Activated CD8-positive, alpha-beta T cell treated with anti-CD3 and anti-CD28 coated beads for 36 hours (primary cell): ENCODE data around the gene GPATCH4. TPM values are rescaled to one million over a fixed set of nuclear protein-coding genes. Genes with fewer than 3 reads are reported as not detected.

Experiments
- ATAC-seq: fragments of 200-7000 bp; cut with Tn5 transposase; one replicate; pipeline ENCODE4 v1.10.0; 2021; ENCODE audit warnings: mild to moderate bottlenecking, moderate library complexity
- CTCF ChIA-PET: fragments of 350-600 bp; sonication (Branson Sonifier 250); formaldehyde crosslinking; loops from one replicate; lab custom pipeline; 2021; ENCODE audit warnings: antibody characterized with exemption; lab: Charles Lee
- POLR2A ChIA-PET: fragments of 350-600 bp; sonication (Branson Sonifier 250); formaldehyde crosslinking; loops from one replicate; lab custom pipeline; 2021; ENCODE audit warnings: antibody characterized with exemption; lab: Charles Lee
- DNase-seq: peaks from one replicate; pipeline ENCODE4 v3.0.0-alpha.2; 2020
- H3K27ac Mint-ChIP-seq: one replicate; pipeline ENCODE4 v1.8.0; 2021; ENCODE audit warnings: mild to moderate bottlenecking, mixed read lengths
- H3K27me3 Mint-ChIP-seq: one replicate; pipeline ENCODE4 v1.8.0; 2021; ENCODE audit warnings: mixed read lengths
- H3K36me3 Mint-ChIP-seq: one replicate; pipeline ENCODE4 v1.8.0; 2021; ENCODE audit warnings: low read depth, mixed read lengths
- H3K4me1 Mint-ChIP-seq: one replicate; pipeline ENCODE4 v1.8.0; 2021; ENCODE audit warnings: low read depth, mixed read lengths
- H3K4me3 Mint-ChIP-seq: one replicate; pipeline ENCODE4 v1.8.0; 2021; ENCODE audit warnings: mild to moderate bottlenecking, moderate library complexity, mixed read lengths
- H3K9me3 Mint-ChIP-seq: one replicate; pipeline ENCODE4 v1.8.0; 2021; ENCODE audit warnings: mixed read lengths
- intact Hi-C: fragments of 100-400 bp; cut with micrococcal nuclease; formaldehyde crosslinking; loops from one replicate; pipeline ENCODE4 v1.10.0; 2022
- total RNA-seq, 2 experiments: library from RNA; stranded (reverse); gene quantifications; one replicate each; pipeline ENCODE4 v1.2.3, GENCODE V29; 2021
- TF ChIP-seq, protein P1 (sequence below): fragments of 200-600 bp; IDR thresholded peaks from one replicate; pipeline ENCODE4 v1.8.0; 2022; ENCODE audit warnings: antibody characterized with exemption, mild to moderate bottlenecking

The GPATCH4 gene
- total RNA-seq, 2 experiments from 2014 or later, result 50.7 to 51.0 TPM

DNA sequence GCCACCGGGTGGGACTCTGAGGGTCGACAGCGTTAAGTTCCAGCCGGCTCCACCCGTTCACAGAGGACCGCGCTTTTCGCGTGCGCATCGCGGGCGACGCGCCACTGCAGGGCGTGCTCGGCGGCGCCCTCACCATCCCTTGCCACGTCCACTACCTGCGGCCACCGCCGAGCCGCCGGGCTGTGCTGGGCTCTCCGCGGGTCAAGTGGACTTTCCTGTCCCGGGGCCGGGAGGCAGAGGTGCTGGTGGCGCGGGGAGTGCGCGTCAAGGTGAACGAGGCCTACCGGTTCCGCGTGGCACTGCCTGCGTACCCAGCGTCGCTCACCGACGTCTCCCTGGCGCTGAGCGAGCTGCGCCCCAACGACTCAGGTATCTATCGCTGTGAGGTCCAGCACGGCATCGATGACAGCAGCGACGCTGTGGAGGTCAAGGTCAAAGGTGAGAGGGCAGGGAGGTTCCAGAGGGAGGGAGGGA, 45.5 kb upstream of the GPATCH4 start:
- H3K27ac Mint-ChIP-seq, result no peak overlapping the region
- peaks cover 13% of the 10 kb centered on the region for H3K4me1 Mint-ChIP-seq
- no peak overlapping the region for H3K4me3 Mint-ChIP-seq
- H3K27me3 Mint-ChIP-seq, result peaks cover 64% of the 10 kb centered on the region
- no peak for DNase-seq
- POLR2A ChIA-PET, result no interaction called here
- ATAC-seq, result no peak
- H3K36me3 Mint-ChIP-seq, result no peaks in the 10 kb centered on the region
- intact Hi-C loops, result no loop called here
- TF ChIP-seq, protein P1, sequence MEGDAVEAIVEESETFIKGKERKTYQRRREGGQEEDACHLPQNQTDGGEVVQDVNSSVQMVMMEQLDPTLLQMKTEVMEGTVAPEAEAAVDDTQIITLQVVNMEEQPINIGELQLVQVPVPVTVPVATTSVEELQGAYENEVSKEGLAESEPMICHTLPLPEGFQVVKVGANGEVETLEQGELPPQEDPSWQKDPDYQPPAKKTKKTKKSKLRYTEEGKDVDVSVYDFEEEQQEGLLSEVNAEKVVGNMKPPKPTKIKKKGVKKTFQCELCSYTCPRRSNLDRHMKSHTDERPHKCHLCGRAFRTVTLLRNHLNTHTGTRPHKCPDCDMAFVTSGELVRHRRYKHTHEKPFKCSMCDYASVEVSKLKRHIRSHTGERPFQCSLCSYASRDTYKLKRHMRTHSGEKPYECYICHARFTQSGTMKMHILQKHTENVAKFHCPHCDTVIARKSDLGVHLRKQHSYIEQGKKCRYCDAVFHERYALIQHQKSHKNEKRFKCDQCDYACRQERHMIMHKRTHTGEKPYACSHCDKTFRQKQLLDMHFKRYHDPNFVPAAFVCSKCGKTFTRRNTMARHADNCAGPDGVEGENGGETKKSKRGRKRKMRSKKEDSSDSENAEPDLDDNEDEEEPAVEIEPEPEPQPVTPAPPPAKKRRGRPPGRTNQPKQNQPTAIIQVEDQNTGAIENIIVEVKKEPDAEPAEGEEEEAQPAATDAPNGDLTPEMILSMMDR, result no peak
- CTCF ChIA-PET, result interaction anchor here (12.8 kb wide), 1 partner anchor 21 kb away, joined by 146 read pairs; no protein-coding TSS in a partner anchor
- no peaks in the 10 kb centered on the region for H3K9me3 Mint-ChIP-seq

DNA sequence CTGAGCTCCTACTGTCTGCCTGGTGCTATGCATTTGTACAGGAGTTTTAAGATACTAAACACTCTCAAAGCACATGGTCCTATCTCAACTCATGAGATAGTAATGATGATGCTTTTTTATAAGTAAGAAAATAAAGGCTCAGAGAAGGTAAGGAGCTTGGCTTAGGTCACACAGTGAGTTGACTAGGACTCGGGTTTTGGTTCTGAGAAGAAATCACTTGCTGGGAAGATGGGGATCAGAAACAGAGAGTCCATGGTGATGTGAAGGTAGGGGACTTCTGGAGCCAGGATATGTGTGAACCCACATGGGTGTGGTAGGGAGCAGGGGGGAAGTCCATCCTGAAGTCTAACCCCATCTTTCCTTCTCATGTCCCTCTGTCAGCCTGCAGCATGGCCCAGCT, 44.4 kb upstream of the GPATCH4 start:
- ChIA-PET POLR2A (interaction anchor here (0.6 to 0.9 kb wide), 5 partner anchors 9 to 163 kb away, joined by 3 read pairs; no protein-coding TSS in a partner anchor), CTCF (interaction anchor here (0.7 to 12.8 kb wide), 5 partner anchors 11 to 66 kb away, joined by 3 to 146 read pairs (median 34); no protein-coding TSS in a partner anchor)
- TF ChIP-seq, protein P1, result no peak
- Mint-ChIP-seq H3K27me3 (peaks cover 70% of the 10 kb centered on the region), H3K4me1 (peaks cover 20% of the 10 kb centered on the region), H3K27ac (no peak overlapping the region), H3K4me3 (no peak overlapping the region), H3K36me3 (no peaks in the 10 kb centered on the region), H3K9me3 (no peaks in the 10 kb centered on the region)
- ATAC-seq, result no peak
- intact Hi-C loops, result no loop called here
- no peak for DNase-seq

DNA sequence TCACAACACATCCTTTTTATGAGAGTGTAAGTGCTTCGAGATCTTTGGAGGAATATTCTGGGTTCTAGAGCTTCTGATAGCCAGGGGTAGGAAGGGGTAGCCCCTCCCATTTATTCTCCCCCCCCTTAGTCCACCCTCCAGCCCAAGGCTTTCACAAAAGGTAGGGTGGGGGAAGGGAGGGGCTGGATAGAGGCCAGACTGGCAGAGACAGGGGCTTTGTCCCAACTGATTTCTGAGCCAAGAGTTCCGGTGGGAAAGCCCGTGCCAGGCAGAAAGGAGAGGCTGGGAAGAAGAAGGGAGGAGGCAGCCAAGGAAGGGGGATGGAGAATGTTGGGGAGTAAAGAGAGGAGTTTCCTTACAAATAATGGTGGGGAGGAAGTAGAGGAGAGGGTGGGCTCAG, 43.8 kb upstream of the GPATCH4 start:
- POLR2A ChIA-PET, result interaction anchor here (0.8 kb wide), 1 partner anchor 15 kb away, joined by 3 read pairs; no protein-coding TSS in a partner anchor
- Mint-ChIP-seq H3K36me3 (no peaks in the 10 kb centered on the region), H3K27ac (no peak overlapping the region), H3K4me3 (no peak overlapping the region), H3K9me3 (no peaks in the 10 kb centered on the region), H3K27me3 (peaks cover 69% of the 10 kb centered on the region), H3K4me1 (peaks cover 20% of the 10 kb centered on the region)
- no peak for ATAC-seq
- intact Hi-C loops, result no loop called here
- CTCF ChIA-PET, result interaction anchor here (0.7 to 12.8 kb wide), 6 partner anchors 11 to 66 kb away, joined by 3 to 146 read pairs (median 24); no protein-coding TSS in a partner anchor
- TF ChIP-seq, protein P1, result no peak
- no peak for DNase-seq

DNA sequence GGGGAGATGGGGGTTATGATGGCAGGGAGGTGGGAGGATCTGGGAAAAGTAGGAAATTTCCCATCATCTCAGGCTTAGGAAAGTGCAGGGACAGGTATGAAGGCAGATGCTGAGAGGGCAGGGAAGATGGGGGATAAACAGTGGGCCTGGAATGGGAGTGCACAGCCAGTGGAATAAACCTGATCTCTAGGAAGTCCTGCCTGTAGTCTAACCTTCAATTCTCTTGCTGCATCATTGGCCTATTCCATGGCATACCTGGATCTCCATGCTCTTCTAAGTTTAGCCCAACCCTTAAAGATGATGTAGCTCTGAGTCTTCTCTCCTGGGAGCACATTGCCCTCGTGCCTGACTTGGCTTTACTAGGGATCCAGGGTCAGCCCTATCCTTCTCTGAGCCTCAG, 43.4 kb upstream of the GPATCH4 start:
- no peak overlapping the region for H3K27ac Mint-ChIP-seq
- no peaks in the 10 kb centered on the region for H3K36me3 Mint-ChIP-seq
- CTCF ChIA-PET, result interaction anchor here (0.7 to 12.8 kb wide), 9 partner anchors 12 to 259 kb away, joined by 3 to 146 read pairs (median 13); no protein-coding TSS in a partner anchor
- ATAC-seq, result no peak
- H3K4me3 Mint-ChIP-seq, result no peak overlapping the region
- peaks cover 20% of the 10 kb centered on the region for H3K4me1 Mint-ChIP-seq
- no peak for DNase-seq
- TF ChIP-seq, protein P1, result no peak
- no peaks in the 10 kb centered on the region for H3K9me3 Mint-ChIP-seq
- POLR2A ChIA-PET, result no interaction called here
- peaks cover 72% of the 10 kb centered on the region for H3K27me3 Mint-ChIP-seq
- intact Hi-C loops, result no loop called here

DNA sequence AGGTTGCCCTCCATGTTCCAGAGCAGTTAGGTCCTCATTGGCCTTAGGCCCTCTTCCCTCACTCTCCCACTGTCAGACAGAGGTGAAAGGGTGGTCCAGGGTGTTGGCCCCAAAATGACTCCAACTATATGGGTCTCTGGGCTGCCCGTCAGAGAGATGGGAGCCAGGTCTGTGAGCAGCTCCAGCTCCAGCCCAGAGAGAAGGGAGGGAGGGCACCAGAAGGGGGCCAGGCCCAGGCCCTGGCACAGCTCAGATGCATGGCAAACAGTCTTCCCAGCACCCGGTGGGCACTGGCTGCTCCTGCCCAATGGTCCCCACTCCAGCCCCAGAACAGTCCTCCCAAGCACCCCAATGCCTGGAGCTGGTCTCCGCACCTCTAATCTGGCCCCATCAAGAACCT, 42.9 kb upstream of the GPATCH4 start:
- ATAC-seq (no peak), DNase-seq (no peak)
- H3K27me3 Mint-ChIP-seq, result peaks cover 77% of the 10 kb centered on the region
- CTCF ChIA-PET, result interaction anchor here (0.9 to 12.8 kb wide), 9 partner anchors 12 to 259 kb away, joined by 3 to 146 read pairs (median 13); no protein-coding TSS in a partner anchor
- intact Hi-C loops, result no loop called here
- peaks cover 20% of the 10 kb centered on the region for H3K4me1 Mint-ChIP-seq
- TF ChIP-seq, protein P1, result no peak
- POLR2A ChIA-PET, result interaction anchor here (1.5 to 1.7 kb wide), 2 partner anchors 8 to 14 kb away, joined by 4 to 9 read pairs; no protein-coding TSS in a partner anchor
- H3K27ac Mint-ChIP-seq, result no peak overlapping the region
- no peaks in the 10 kb centered on the region for H3K9me3 Mint-ChIP-seq
- H3K4me3 Mint-ChIP-seq, result no peak overlapping the region
- H3K36me3 Mint-ChIP-seq, result no peaks in the 10 kb centered on the region
